ENCODE data around the gene DAB2IP.

GRCh38 chr9:121819428-121820231, 168.2 kb downstream of the DAB2IP start:
- TF ChIP-seq POLR2A (IDR thresholded peaks at IDR 0.05), result no peak
- TF ChIP-seq CTCF (IDR thresholded peaks at IDR 0.05), result no peak
- TF ChIP-seq POLR2AphosphoS5 (IDR thresholded peaks at IDR 0.05), result no peak
- TF ChIP-seq EP300 (IDR thresholded peaks at IDR 0.05), result no peak

All from stomach (tissue), 4 donors.